H1 (cell line): ENCODE results near the gene NPSR1. TPM values are rescaled to one million over a fixed set of nuclear protein-coding genes. Genes with fewer than 3 reads are reported as not detected.

Experiments
- CTCF ChIA-PET: fragments of 300-600 bp; sonication (Branson Sonifier 250); formaldehyde crosslinking; loops from one replicate; lab custom pipeline; 2021; ENCODE audit not compliant: partially characterized antibody; lab: Charles Lee
- POLR2A ChIA-PET: fragments of 300-600 bp; sonication (Branson Sonifier 250); formaldehyde crosslinking; loops from one replicate; lab custom pipeline; 2021; ENCODE audit warnings: inconsistent platforms; ENCODE audit not compliant: partially characterized antibody; lab: Charles Lee
- DNase-seq, 2 experiments: peaks; one replicate each; pipeline versions ENCODE4 v3.0.0 to v3.0.0-alpha.2; 2010 to 2022; ENCODE audit warnings: low spot score in 2 of 2, low read depth in 1 of 2, mixed read lengths in 1 of 2
- FAIRE-seq: peaks from 2 replicates; lab custom pipeline; 2011; peaks lifted over from hg19 to GRCh38; lab: Jason Lieb, UNC
- H2AFZ ChIP-seq: 2 replicates; pipeline ENCODE4 v1.8.1; 2012; ENCODE audit warnings: low read length, inconsistent platforms
- H2AK5ac ChIP-seq: 2 replicates; pipeline ENCODE4 v1.6.1; 2013; ENCODE audit warnings: low read depth, low read length
- H2BK120ac ChIP-seq: replicated peaks from 2 replicates; pipeline ENCODE3; 2013; ENCODE audit warnings: low read depth, low read length, inconsistent platforms
- H2BK12ac ChIP-seq: 2 replicates; pipeline ENCODE4 v1.6.1; 2013; ENCODE audit warnings: low read depth, low read length
- H2BK15ac ChIP-seq: 2 replicates; pipeline ENCODE4 v1.6.1; 2013; ENCODE audit warnings: low read length
- H2BK20ac ChIP-seq: 2 replicates; pipeline ENCODE4 v1.6.1; 2013; ENCODE audit warnings: low read length
- H2BK5ac ChIP-seq: 2 replicates; pipeline ENCODE4 v1.6.1; 2013; ENCODE audit warnings: low read depth, low read length
- H3K14ac ChIP-seq: 2 replicates; pipeline ENCODE4 v1.6.1; 2013; ENCODE audit warnings: inconsistent platforms; ENCODE audit not compliant: insufficient read length
- H3K18ac ChIP-seq: 2 replicates; pipeline ENCODE4 v1.6.1; 2013; ENCODE audit warnings: low read length; ENCODE audit errors: extremely low read depth
- H3K23ac ChIP-seq: 2 replicates; pipeline ENCODE4 v1.6.1; 2013; ENCODE audit warnings: inconsistent platforms; ENCODE audit not compliant: insufficient read length
- H3K23me2 ChIP-seq: 2 replicates; pipeline ENCODE4 v1.6.1; 2013; ENCODE audit warnings: low read depth, low read length
- H3K27ac ChIP-seq: 2 replicates; pipeline ENCODE4 v1.6.1; 2011; ENCODE audit warnings: low read depth, low read length, inconsistent platforms
- H3K27me3 ChIP-seq, 4 experiments: replicated peaks in 1 of 4; 1 replicate in 1 of 4; 2 replicates in 3 of 4; pipeline versions ENCODE4 v1.6.1 to v1.8.1; 2011 to 2013; ENCODE audit warnings: low read length in 3 of 4, mild to moderate bottlenecking in 3 of 4, inconsistent platforms in 2 of 4, mixed read lengths in 2 of 4, moderate library complexity in 1 of 4; ENCODE audit not compliant: control insufficient read depth in 3 of 4, insufficient read depth in 3 of 4; ENCODE audit errors: extremely low read depth in 1 of 4
- H3K36me3 ChIP-seq, 4 experiments: 2 replicates each; pipeline versions ENCODE4 v1.6.1 to v1.8.1; 2011 to 2013; ENCODE audit warnings: mild to moderate bottlenecking in 4 of 4, low read length in 3 of 4, moderate library complexity in 2 of 4, control low read depth in 1 of 4, inconsistent platforms in 1 of 4; ENCODE audit not compliant: insufficient read depth in 4 of 4, control insufficient read depth in 2 of 4
- H3K4ac ChIP-seq: replicated peaks from 2 replicates; pipeline ENCODE3; 2013; ENCODE audit warnings: low read length, low read depth, mixed read lengths, inconsistent platforms; ENCODE audit not compliant: insufficient read length
- H3K4me1 ChIP-seq, 4 experiments: replicated peaks in 1 of 4; 1 replicate in 1 of 4; 2 replicates in 3 of 4; pipeline versions ENCODE4 v1.6.1 to v1.8.1; 2011 to 2013; ENCODE audit warnings: low read length in 3 of 4, inconsistent platforms in 2 of 4, mixed read lengths in 1 of 4; ENCODE audit not compliant: insufficient read depth in 4 of 4, control insufficient read depth in 3 of 4
- H3K4me2 ChIP-seq, 2 experiments: 2 replicates each; pipeline versions ENCODE4 v1.6.1 to v1.8.1; 2011 to 2013; ENCODE audit warnings: low read depth in 2 of 2, low read length in 2 of 2, control low read depth in 1 of 2, inconsistent platforms in 1 of 2, mild to moderate bottlenecking in 1 of 2; ENCODE audit not compliant: insufficient read depth in 1 of 2
- H3K4me3 ChIP-seq, 4 experiments: fragments of 200-600, 300-600 bp in 1 of 4; sonication (generic), shearing (Covaris generic), sonication (Bioruptor Twin) in 1 of 4; 2 replicates each; pipeline versions ENCODE4 v1.5.1 to v1.8.1; 2011 to 2016; ENCODE audit warnings: low read length in 4 of 4, low read depth in 3 of 4, control low read depth in 2 of 4, inconsistent platforms in 2 of 4, mild to moderate bottlenecking in 2 of 4, mixed read lengths in 1 of 4, moderate library complexity in 1 of 4; ENCODE audit not compliant: insufficient read depth in 2 of 4; ENCODE audit errors: extremely low read depth in 1 of 4
- H3K56ac ChIP-seq: replicated peaks from 2 replicates; pipeline ENCODE3; 2013; ENCODE audit warnings: low read depth, mild to moderate bottlenecking, mixed read lengths, low read length, inconsistent platforms; ENCODE audit not compliant: insufficient read length
- H3K79me1 ChIP-seq: 2 replicates; pipeline ENCODE4 v1.6.1; 2013; ENCODE audit warnings: low read depth, low read length, control low read depth
- H3K79me2 ChIP-seq, 2 experiments: 2 replicates each; pipeline versions ENCODE4 v1.6.1 to v1.8.1; 2012 to 2013; ENCODE audit warnings: low read length in 2 of 2, mild to moderate bottlenecking in 2 of 2, inconsistent platforms in 1 of 2; ENCODE audit not compliant: insufficient read depth in 2 of 2, control insufficient read depth in 1 of 2
- H3K9ac ChIP-seq, 4 experiments: replicated peaks in 1 of 4; 1 replicate in 1 of 4; 2 replicates in 3 of 4; pipeline versions ENCODE4 v1.6.1 to v1.8.1; 2011 to 2013; ENCODE audit warnings: low read depth in 3 of 4, low read length in 3 of 4, control low read depth in 2 of 4, mild to moderate bottlenecking in 2 of 4, moderate library complexity in 2 of 4, inconsistent platforms in 1 of 4; ENCODE audit errors: extremely low read depth in 1 of 4
- H3K9me3 ChIP-seq, 2 experiments: 2 replicates each; pipeline versions ENCODE4 v1.6.1 to v1.8.1; 2012 to 2013; ENCODE audit warnings: mild to moderate bottlenecking in 2 of 2, moderate library complexity in 2 of 2, control low read depth in 1 of 2, inconsistent platforms in 1 of 2, low read depth in 1 of 2, low read length in 1 of 2, mixed read lengths in 1 of 2; ENCODE audit not compliant: insufficient read depth in 2 of 2
- H4K20me1 ChIP-seq, 2 experiments: replicated peaks in 1 of 2; 2 replicates each; pipeline versions ENCODE3 to v1.8.1; 2011 to 2013; ENCODE audit warnings: inconsistent platforms in 2 of 2, low read length in 2 of 2, mild to moderate bottlenecking in 1 of 2; ENCODE audit not compliant: insufficient read depth in 2 of 2, control insufficient read depth in 1 of 2
- H4K5ac ChIP-seq: 2 replicates; pipeline ENCODE4 v1.6.1; 2013; ENCODE audit warnings: low read length, low read depth, mixed read lengths, inconsistent platforms; ENCODE audit not compliant: insufficient read length
- H4K8ac ChIP-seq: 2 replicates; pipeline ENCODE4 v1.8.0; 2013; ENCODE audit warnings: mild to moderate bottlenecking, moderate library complexity, low read length, inconsistent platforms; ENCODE audit not compliant: insufficient read depth; ENCODE audit errors: extremely low read depth
- H4K91ac ChIP-seq: replicated peaks from 2 replicates; pipeline ENCODE3; 2013; ENCODE audit warnings: low read length, mixed read lengths, inconsistent platforms; ENCODE audit not compliant: insufficient read length
- JUN ChIP-seq: IDR thresholded peaks from 2 replicates; pipeline ENCODE4 v1.6.1; 2011; ENCODE audit warnings: low read depth, mild to moderate bottlenecking, improper control_type of control experiment, low read length
- JUND ChIP-seq: IDR thresholded peaks from 2 replicates; pipeline ENCODE4 v1.6.1; 2011; ENCODE audit warnings: mild to moderate bottlenecking, improper control_type of control experiment, low read length
- KDM5A ChIP-seq: fragments of 200-600 bp; IDR thresholded peaks from 2 replicates; pipeline ENCODE4 v1.7.1; 2012; ENCODE audit warnings: mild to moderate bottlenecking, low read length, inconsistent platforms, mixed read lengths
- MAFK ChIP-seq: IDR thresholded peaks from 2 replicates; pipeline ENCODE4 v1.6.1; 2012; ENCODE audit warnings: low read depth, mild to moderate bottlenecking, improper control_type of control experiment, low read length
- POU5F1 ChIP-seq: IDR thresholded peaks from 2 replicates; pipeline ENCODE4 v1.6.1; 2011; ENCODE audit warnings: low read depth, mild to moderate bottlenecking, low read length, moderate library complexity
- SIN3A ChIP-seq, 2 experiments: IDR thresholded peaks in 1 of 2; conservative IDR thresholded peaks in 1 of 2; 2 replicates each; pipeline ENCODE4 v1.6.1; 2011 to 2012; ENCODE audit warnings: low read length in 2 of 2, improper control_type of control experiment in 1 of 2, low read depth in 1 of 2, mild to moderate bottlenecking in 1 of 2
- SIX5 ChIP-seq: IDR thresholded peaks from 2 replicates; pipeline ENCODE4 v1.6.1; 2011; ENCODE audit warnings: mild to moderate bottlenecking, low read depth, low read length
- SP1 ChIP-seq: IDR thresholded peaks from 2 replicates; pipeline ENCODE4 v1.6.1; 2011; ENCODE audit warnings: low read depth, low read length
- SP2 ChIP-seq: IDR thresholded peaks from 2 replicates; pipeline ENCODE4 v1.6.1; 2012; ENCODE audit warnings: mild to moderate bottlenecking, low read length, inconsistent platforms
- SUZ12 ChIP-seq: fragments of 200-600 bp; sonication (generic); IDR thresholded peaks from 2 replicates; pipeline ENCODE4 v1.6.1; 2012; ENCODE audit warnings: mild to moderate bottlenecking, inconsistent platforms, low read length, moderate library complexity, mixed read lengths
- TAF1 ChIP-seq: IDR thresholded peaks from 2 replicates; pipeline ENCODE4 v1.6.1; 2011; ENCODE audit warnings: mild to moderate bottlenecking, low read depth, low read length
- TAF7 ChIP-seq: optimal IDR thresholded peaks from 2 replicates; pipeline ENCODE3; 2011; ENCODE audit warnings: low read depth, mild to moderate bottlenecking, inconsistent platforms, low read length, moderate library complexity, borderline replicate concordance
- TEAD4 ChIP-seq: IDR thresholded peaks from 2 replicates; pipeline ENCODE4 v1.6.1; 2012; ENCODE audit warnings: low read depth, low read length, inconsistent platforms, mixed read lengths
- ZNF274 ChIP-seq: IDR thresholded peaks from 2 replicates; pipeline ENCODE4 v1.7.0; 2012; ENCODE audit warnings: low read length, borderline replicate concordance; ENCODE audit errors: extremely low read depth
- WGBS, 2 experiments: shearing (Covaris generic) in 1 of 2; methylation state at CpG; one replicate each; pipeline versions ENCODE4 v1.1.6 to v1.1.7; 2013 to 2015; ENCODE audit warnings: low lambda C conversion rate in 2 of 2, mixed read lengths in 2 of 2, inconsistent platforms in 1 of 2, low coverage in 1 of 2, missing lambda C conversion rate in 1 of 2; ENCODE audit not compliant: insufficient replicate concordance in 2 of 2, insufficient coverage in 1 of 2, insufficient read length in 1 of 2; ENCODE audit errors: extremely low coverage in 1 of 2, missing lambda C conversion rate in 1 of 2; 5-methylcytosine and 5-hydroxymethylcytosine counted together
- polyA plus RNA-seq, 7 experiments: library from polyadenylated mRNA; depleted of rRNA in 3 of 7; stranded (reverse) in 5 of 7; unstranded in 2 of 7; fragments of >200 nt in 5 of 7; fragments of 200-250 nt in 2 of 7; gene quantifications; 1 replicate in 5 of 7; 2 replicates in 1 of 7; 4 replicates in 1 of 7; pipeline versions ENCODE4 v1.2.1 to v1.2.3, GENCODE V29; 2011 to 2013; ENCODE audit warnings: missing spikeins in 2 of 7, mixed read lengths in 2 of 7
- total RNA-seq: library from RNA; stranded (reverse); fragmentation: NEBNext Ultra II Directional; extraction: Animal tissue kit (Norgen Biotek cat#: 25700); gene quantifications from 2 replicates; pipeline ENCODE4 v1.2.1, GENCODE V29; 2021
- TF ChIP-seq, protein P1 (sequence below): IDR thresholded peaks from 2 replicates; pipeline ENCODE4 v1.6.1; 2012; ENCODE audit warnings: inconsistent platforms

Gene NPSR1
- total and polyA plus RNA-seq, 2 of the 8 experiments (the other 6 are each of a cell fraction or from before 2014, with no cell fraction given) = not detected

- Histone ChIP-seq H3K56ac (no peak overlapping the region), H4K5ac (no peak overlapping the region), H3K4me3 (no peak overlapping the region), H2AK5ac (no peak overlapping the region), H3K4me2 (no peak overlapping the region), H4K20me1 (no peaks in the 10 kb centered on the region), H3K23ac (no peak overlapping the region), H3K18ac (no peak overlapping the region), H3K9me3 (no peaks in the 10 kb centered on the region), H3K27ac (no peak overlapping the region), H4K91ac (no peak overlapping the region), H2BK15ac (no peak overlapping the region), H4K8ac (no peak overlapping the region), H2AFZ (no peak overlapping the region), H3K79me1 (no peaks in the 10 kb centered on the region), H3K4me1 (no peaks in the 10 kb centered on the region), H3K14ac (no peak overlapping the region), H2BK12ac (no peak overlapping the region), H3K27me3 (no peaks in the 10 kb centered on the region), H2BK120ac (no peak overlapping the region), H3K36me3 (no peaks in the 10 kb centered on the region), H3K4ac (no peak overlapping the region), H2BK5ac (no peak overlapping the region), H3K23me2 (no peaks in the 10 kb centered on the region), H3K79me2 (no peaks in the 10 kb centered on the region), H3K9ac (no peak overlapping the region), H2BK20ac (no peak overlapping the region)
- ChIA-PET CTCF (interaction anchor here (0.7 to 1.9 kb wide), 3 partner anchors 34 to 165 kb away, joined by 4 to 7 read pairs (median 6); no protein-coding TSS in a partner anchor), POLR2A (interaction anchor here (1.2 kb wide), 1 partner anchor 21 kb away, joined by 3 read pairs; no protein-coding TSS in a partner anchor)
- DNase-seq (no peak), FAIRE-seq (no peak)
- WGBS, 2 experiments = 94% methylated on average over 2 of the region's 2 CpGs; no CpG with 5 or more reads in 1 of the 2 experiments
- TF ChIP-seq SIN3A (conservative IDR thresholded peaks at IDR 0.05 in 1 of 2, IDR thresholded peaks at IDR 0.05 in 1 of 2; ENCODE audit: low read depth in 1 of 2, low read length in 2 of 2) = no peak
- TF ChIP-seq, protein P1, sequence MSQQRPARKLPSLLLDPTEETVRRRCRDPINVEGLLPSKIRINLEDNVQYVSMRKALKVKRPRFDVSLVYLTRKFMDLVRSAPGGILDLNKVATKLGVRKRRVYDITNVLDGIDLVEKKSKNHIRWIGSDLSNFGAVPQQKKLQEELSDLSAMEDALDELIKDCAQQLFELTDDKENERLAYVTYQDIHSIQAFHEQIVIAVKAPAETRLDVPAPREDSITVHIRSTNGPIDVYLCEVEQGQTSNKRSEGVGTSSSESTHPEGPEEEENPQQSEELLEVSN = no peak
- TF ChIP-seq TEAD4 = no peak
- TF ChIP-seq SP1 = no peak
- TF ChIP-seq MAFK = no peak
- no peak for TF ChIP-seq KDM5A
- TF ChIP-seq TAF1 = no peak
- TF ChIP-seq ZNF274 = no peak
- no peak for TF ChIP-seq SP2
- TF ChIP-seq JUN = no peak
- TF ChIP-seq SIX5 = no peak
- no peak for TF ChIP-seq SUZ12
- no peak for TF ChIP-seq TAF7
- no peak for TF ChIP-seq POU5F1
- TF ChIP-seq JUND = no peak
Measured at GRCh38 chr7:34709771-34710170, 51.8 kb downstream of the NPSR1 start.
